Fibroblast of lung (primary cell): Measurements from ENCODE around the gene NDST1. TPM values are rescaled to one million over a fixed set of nuclear protein-coding genes. Genes with fewer than 3 reads are reported as not detected.

Experiments
- DNase-seq, 2 donors: peaks; one replicate each; pipeline versions ENCODE4 v3.0.0 to v3.0.0-alpha.2; 2010; ENCODE audit warnings: low read depth in 2 of 2
- H2AFZ ChIP-seq: 2 replicates; pipeline ENCODE4 v1.5.1; 2012; ENCODE audit warnings: low read length, control low read depth, inconsistent platforms
- H3K27ac ChIP-seq: 2 replicates; pipeline ENCODE4 v1.5.1; 2011; ENCODE audit warnings: low read length, control low read depth; ENCODE audit not compliant: insufficient read depth
- H3K27me3 ChIP-seq: 2 replicates; pipeline ENCODE4 v1.5.1; 2011; ENCODE audit warnings: mild to moderate bottlenecking, low read length; ENCODE audit not compliant: control insufficient read depth, insufficient read depth
- H3K36me3 ChIP-seq: 2 replicates; pipeline ENCODE4 v1.5.1; 2011; ENCODE audit warnings: low read length; ENCODE audit not compliant: control insufficient read depth, insufficient read depth
- H3K4me1 ChIP-seq: 2 replicates; pipeline ENCODE4 v1.5.1; 2011; ENCODE audit warnings: low read length; ENCODE audit not compliant: control insufficient read depth, insufficient read depth; ENCODE audit errors: extremely low read depth
- H3K4me2 ChIP-seq: 2 replicates; pipeline ENCODE4 v1.5.1; 2011; ENCODE audit warnings: low read length, control low read depth; ENCODE audit not compliant: insufficient read depth; ENCODE audit errors: extremely low read depth
- H3K4me3 ChIP-seq, 4 experiments: fragments of 200-600 bp in 1 of 4; sonication (generic) in 1 of 4; replicated peaks in 1 of 4; 2 replicates each; pipeline ENCODE4 v1.5.1; 2011 to 2016; ENCODE audit warnings: low read length in 4 of 4, low read depth in 3 of 4, mild to moderate bottlenecking in 3 of 4, control low read depth in 2 of 4, inconsistent platforms in 1 of 4, mixed read lengths in 1 of 4; ENCODE audit not compliant: insufficient read depth in 1 of 4; ENCODE audit errors: control extremely low read depth in 1 of 4
- H3K79me2 ChIP-seq: 2 replicates; pipeline ENCODE4 v1.5.1; 2012; ENCODE audit warnings: mild to moderate bottlenecking, low read length, inconsistent platforms; ENCODE audit not compliant: control insufficient read depth, insufficient read depth
- H3K9ac ChIP-seq: 2 replicates; pipeline ENCODE4 v1.5.1; 2011; ENCODE audit warnings: mild to moderate bottlenecking, low read length, control low read depth; ENCODE audit not compliant: insufficient read depth
- H3K9me3 ChIP-seq: 2 replicates; pipeline ENCODE4 v1.5.1; 2012; ENCODE audit warnings: low read depth, low read length; ENCODE audit not compliant: control insufficient read depth, insufficient read depth
- H4K20me1 ChIP-seq: 2 replicates; pipeline ENCODE4 v1.5.1; 2011; ENCODE audit warnings: low read length; ENCODE audit not compliant: control insufficient read depth, insufficient read depth; ENCODE audit errors: extremely low read depth
- CTCF ChIP-seq, 2 donors: IDR thresholded peaks in 1 of 2; conservative IDR thresholded peaks in 1 of 2; 1 replicate in 1 of 2; 2 replicates in 1 of 2; pipeline ENCODE4 v1.5.1; 2011 to 2012; ENCODE audit warnings: low read length in 2 of 2, control low read depth in 1 of 2, inconsistent platforms in 1 of 2, low read depth in 1 of 2, mild to moderate bottlenecking in 1 of 2
- EZH2 ChIP-seq: IDR thresholded peaks from 2 replicates; pipeline ENCODE4 v1.5.1; 2012; ENCODE audit warnings: low read length, control low read depth, mild to moderate bottlenecking; ENCODE audit errors: missing control alignments
- polyA plus RNA-seq, 2 donors: library from polyadenylated mRNA; depleted of rRNA in 1 of 2; stranded (reverse) in 1 of 2; unstranded in 1 of 2; fragments of >200 nt; gene quantifications; 2 replicates each; pipeline ENCODE4 v1.2.1, GENCODE V29; 2011 to 2012; ENCODE audit warnings: missing spikeins in 1 of 2
- total RNA-seq: library from RNA; depleted of rRNA; stranded (reverse); fragments of >200 nt; gene quantifications from 2 replicates; pipeline ENCODE4 v1.2.1, GENCODE V29; 2014

The NDST1 gene
- total and polyA plus RNA-seq, 2 donors (not counting 1 experiment from before 2014, with no cell fraction given), result 38.5 to 94.8 TPM

DNA sequence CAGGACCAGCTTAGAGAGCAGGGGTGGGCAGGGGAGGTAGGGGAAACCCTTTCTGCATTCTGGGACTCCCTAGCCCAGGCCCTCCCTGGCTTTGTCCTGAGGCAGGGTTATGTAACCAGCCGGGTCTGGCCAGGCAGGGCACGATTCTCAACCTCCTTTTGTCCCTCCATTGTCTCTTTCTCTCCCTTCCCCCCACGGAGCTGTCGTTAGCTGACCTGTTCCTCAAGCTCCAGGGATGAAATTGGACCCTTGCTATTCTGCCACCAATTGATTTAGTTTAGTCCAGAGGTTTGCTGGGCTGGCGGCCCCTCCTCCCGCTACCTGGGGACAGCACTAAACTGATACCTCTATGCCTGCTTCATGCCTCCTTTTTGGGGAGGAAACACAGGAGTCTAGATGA is 9.4 kb upstream of the NDST1 start:
- Histone ChIP-seq H3K9me3 (no peaks in the 10 kb centered on the region), H3K4me2 (peak overlapping the region; percentile 89), H3K9ac (no peak overlapping the region), H3K4me3 (peak overlapping the region in 1 of 4 experiments; percentile 48), H3K27me3 (no peaks in the 10 kb centered on the region), H2AFZ (no peak overlapping the region), H4K20me1 (no peaks in the 10 kb centered on the region), H3K36me3 (peaks cover 11% of the 10 kb centered on the region), H3K27ac (peak overlapping the region; percentile 92), H3K4me1 (peaks cover 57% of the 10 kb centered on the region), H3K79me2 (peaks cover 91% of the 10 kb centered on the region)
- TF ChIP-seq EZH2 (no peak), CTCF (conservative IDR thresholded peaks at IDR 0.05 in 1 of 2, IDR thresholded peaks at IDR 0.05 in 1 of 2; ENCODE audit: low read depth in 1 of 2, low read length in 2 of 2) (no peak)
- DNase-seq, result no peak

DNA sequence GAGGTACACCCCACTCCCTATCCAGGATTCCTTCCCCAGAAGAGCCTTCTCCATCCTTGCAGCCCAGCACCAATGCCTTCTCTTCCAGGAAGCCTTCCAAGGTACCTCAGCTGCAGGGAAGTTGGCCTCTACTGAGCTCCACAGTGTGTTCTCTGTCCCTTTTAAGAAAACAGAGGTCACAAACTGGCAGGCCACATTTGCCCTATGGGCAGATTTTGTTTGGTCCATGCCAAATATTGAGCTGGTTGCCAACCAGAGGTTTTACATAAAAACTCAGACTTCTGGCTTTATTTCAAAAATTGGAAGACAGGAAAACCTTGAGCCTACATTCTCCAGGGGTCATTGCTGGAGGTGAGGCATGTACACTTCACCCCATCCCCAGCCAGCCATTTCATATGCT is 9.0 kb upstream of the NDST1 start:
- Histone ChIP-seq H3K36me3 (peaks cover 11% of the 10 kb centered on the region), H3K4me2 (no peak overlapping the region), H3K79me2 (peaks cover 91% of the 10 kb centered on the region), H3K4me3 (peak overlapping the region in 1 of 4 experiments; percentile 48), H4K20me1 (no peaks in the 10 kb centered on the region), H3K27me3 (no peaks in the 10 kb centered on the region), H3K27ac (no peak overlapping the region), H3K4me1 (peaks cover 58% of the 10 kb centered on the region), H3K9ac (no peak overlapping the region), H3K9me3 (no peaks in the 10 kb centered on the region), H2AFZ (no peak overlapping the region)
- TF ChIP-seq EZH2 (no peak), CTCF (conservative IDR thresholded peaks at IDR 0.05 in 1 of 2, IDR thresholded peaks at IDR 0.05 in 1 of 2; ENCODE audit: low read depth in 1 of 2, low read length in 2 of 2) (no peak)
- no peak for DNase-seq

GRCh38 chr5:150499437-150499956 is 8.4 kb upstream of the NDST1 start:
- DNase-seq, result no peak
- Histone ChIP-seq H3K27me3 (no peaks in the 10 kb centered on the region), H3K79me2 (peaks cover 91% of the 10 kb centered on the region), H3K36me3 (peaks cover 11% of the 10 kb centered on the region), H3K4me3 (no peak overlapping the region), H3K4me2 (no peak overlapping the region), H4K20me1 (no peaks in the 10 kb centered on the region), H3K9me3 (no peaks in the 10 kb centered on the region), H3K27ac (no peak overlapping the region), H2AFZ (no peak overlapping the region), H3K4me1 (peaks cover 58% of the 10 kb centered on the region), H3K9ac (no peak overlapping the region)
- TF ChIP-seq EZH2 (no peak), CTCF (conservative IDR thresholded peaks at IDR 0.05 in 1 of 2, IDR thresholded peaks at IDR 0.05 in 1 of 2; ENCODE audit: low read depth in 1 of 2, low read length in 2 of 2) (no peak)
